Measurements from ENCODE around the gene RAB27B. TPM values are rescaled to one million over a fixed set of nuclear protein-coding genes. Genes with fewer than 3 reads are reported as not detected.

Gene RAB27B
- polyA plus RNA-seq, 2 donors = 5.7 to 8.6 TPM

DNA sequence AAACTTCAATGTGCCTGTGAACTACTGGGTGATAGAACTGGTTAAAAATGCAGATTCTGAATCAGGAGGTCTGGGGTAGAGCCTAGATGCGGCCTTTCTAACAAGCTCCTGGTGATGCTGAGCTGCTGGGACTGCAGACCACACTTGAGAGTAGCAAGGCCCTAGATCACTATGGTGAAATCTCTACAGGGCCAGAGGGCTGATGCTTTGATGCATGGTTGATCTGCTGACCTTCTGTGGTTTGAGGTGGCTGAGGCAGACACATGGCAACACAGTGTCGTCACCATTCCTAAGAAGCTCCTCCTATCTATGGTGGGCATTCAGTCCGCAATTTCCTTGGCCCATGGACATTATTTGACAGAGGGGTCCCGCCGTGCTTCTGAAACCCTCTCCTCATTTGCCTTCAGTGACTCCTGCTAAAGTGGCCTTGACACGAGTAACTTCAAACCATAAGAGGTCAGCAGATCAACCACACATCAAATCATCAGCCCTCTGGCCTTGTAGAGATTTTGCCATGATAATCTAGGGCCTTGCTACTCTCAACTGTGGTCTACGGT, 111.2 kb downstream of the RAB27B start:
- WGBS, 2 donors = 93% methylated on average over 7 of the region's 7 CpGs
- H3K4me1 ChIP-seq (ENCODE audit: control insufficient read depth in 2 of 2, insufficient read depth in 2 of 2, low read length in 1 of 2) = peaks cover 0 to 2% of the 10 kb centered on the region in 2 donors

DNA sequence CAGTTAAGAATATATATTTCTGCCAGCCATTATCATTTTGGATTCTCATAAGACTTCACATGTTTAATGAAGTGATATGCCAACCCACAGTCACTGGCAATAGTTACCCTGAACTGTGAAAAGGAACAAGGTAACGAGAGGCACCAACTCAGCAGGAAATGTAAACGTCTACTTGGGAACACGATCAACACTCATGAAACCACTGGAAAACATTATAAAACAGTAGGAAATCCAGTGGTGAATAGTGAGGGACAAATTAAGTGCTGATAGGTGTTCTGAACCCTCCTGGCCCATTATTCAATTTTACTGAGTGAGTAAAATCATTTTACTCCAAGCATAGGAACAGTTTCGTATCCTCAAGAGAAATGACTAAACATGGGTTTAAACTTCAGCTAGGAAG, 113.9 kb downstream of the RAB27B start:
- WGBS, 2 donors = 66 to 84% methylated on average over 4 of the region's 4 CpGs
- H3K27me3 ChIP-seq (ENCODE audit: control insufficient read depth in 1 of 2, insufficient read depth in 2 of 2, low read length in 2 of 2) = no peaks in the 10 kb centered on the region
- H3K36me3 ChIP-seq (ENCODE audit: control insufficient read depth in 2 of 2, insufficient read depth in 2 of 2, low read length in 1 of 2) = no peaks in the 10 kb centered on the region
- H3K4me1 ChIP-seq (ENCODE audit: control insufficient read depth in 2 of 2, insufficient read depth in 2 of 2, low read length in 1 of 2) = no peaks in the 10 kb centered on the region
- no peak overlapping the region for H3K4me3 ChIP-seq (ENCODE audit: low read depth in 1 of 2, low read length in 2 of 2)
- H3K9me3 ChIP-seq (ENCODE audit: control insufficient read depth in 2 of 2, insufficient read depth in 1 of 2, low read depth in 1 of 2, low read length in 1 of 2) = no peaks in the 10 kb centered on the region
- no peak overlapping the region for H3K27ac ChIP-seq (ENCODE audit: low read depth in 2 of 2, low read length in 1 of 2)

More for the DNA sequence above, 111.2 kb downstream of the RAB27B start:
- no peaks in the 10 kb centered on the region for H3K36me3 ChIP-seq (ENCODE audit: control insufficient read depth in 2 of 2, insufficient read depth in 2 of 2, low read length in 1 of 2)
- no peak overlapping the region for H3K4me3 ChIP-seq (ENCODE audit: low read depth in 1 of 2, low read length in 2 of 2)
- H3K27me3 ChIP-seq (ENCODE audit: control insufficient read depth in 1 of 2, insufficient read depth in 2 of 2, low read length in 2 of 2) = no peaks in the 10 kb centered on the region
- no peak overlapping the region for H3K27ac ChIP-seq (ENCODE audit: low read depth in 2 of 2, low read length in 1 of 2)
- H3K9me3 ChIP-seq (ENCODE audit: control insufficient read depth in 2 of 2, insufficient read depth in 1 of 2, low read depth in 1 of 2, low read length in 1 of 2) = no peaks in the 10 kb centered on the region

GRCh38 chr18:54942569-54942968, 114.3 kb downstream of the RAB27B start:
- H3K36me3 ChIP-seq (ENCODE audit: control insufficient read depth in 2 of 2, insufficient read depth in 2 of 2, low read length in 1 of 2) = no peaks in the 10 kb centered on the region
- H3K27me3 ChIP-seq (ENCODE audit: control insufficient read depth in 1 of 2, insufficient read depth in 2 of 2, low read length in 2 of 2) = no peaks in the 10 kb centered on the region
- no peak overlapping the region for H3K4me3 ChIP-seq (ENCODE audit: low read depth in 1 of 2, low read length in 2 of 2)
- WGBS, 2 donors = 96 to 98% methylated on average over 3 of the region's 3 CpGs
- no peaks in the 10 kb centered on the region for H3K4me1 ChIP-seq (ENCODE audit: control insufficient read depth in 2 of 2, insufficient read depth in 2 of 2, low read length in 1 of 2)
- H3K9me3 ChIP-seq (ENCODE audit: control insufficient read depth in 2 of 2, insufficient read depth in 1 of 2, low read depth in 1 of 2, low read length in 1 of 2) = no peaks in the 10 kb centered on the region
- no peak overlapping the region for H3K27ac ChIP-seq (ENCODE audit: low read depth in 2 of 2, low read length in 1 of 2)

Other genes starting within 250 kb of the RAB27B start
- 10 to 100 TPM in 1 of 2 donors, 1 to 10 TPM in 1; 9.6 to 27.8 TPM for gene DYNAP, start 237.2 kb upstream of the RAB27B start, polyA plus RNA-seq
- gene CCDC68, start 131.0 kb downstream of the RAB27B start, polyA plus RNA-seq = 1 to 10 TPM in 1 of 2 donors, under 1 TPM in 1; 0.86 to 1.4 TPM